GM12864 (cell line): ENCODE results near the gene ALKBH5.

Experiments used
- DNase-seq: peaks from one replicate; pipeline ENCODE4 v3.0.0-alpha.2; 2011; ENCODE audit warnings: low read depth
- H3K4me3 ChIP-seq: 2 replicates; pipeline ENCODE4 v1.5.1; 2011; ENCODE audit warnings: mild to moderate bottlenecking, low read depth, low read length, control low read depth
- CTCF ChIP-seq: IDR thresholded peaks from 2 replicates; pipeline ENCODE4 v1.5.1; 2011; ENCODE audit warnings: low read depth, mild to moderate bottlenecking, moderate library complexity, low read length, control low read depth, inconsistent platforms; ENCODE audit errors: missing control alignments

ALKBH5 gene

GRCh38 chr17:18185391-18185790 lies 1.8 kb downstream of the ALKBH5 start:
- no peak for DNase-seq
- no peak for TF ChIP-seq CTCF
- H3K4me3 ChIP-seq: peak overlapping the region; percentile 74

DNA sequence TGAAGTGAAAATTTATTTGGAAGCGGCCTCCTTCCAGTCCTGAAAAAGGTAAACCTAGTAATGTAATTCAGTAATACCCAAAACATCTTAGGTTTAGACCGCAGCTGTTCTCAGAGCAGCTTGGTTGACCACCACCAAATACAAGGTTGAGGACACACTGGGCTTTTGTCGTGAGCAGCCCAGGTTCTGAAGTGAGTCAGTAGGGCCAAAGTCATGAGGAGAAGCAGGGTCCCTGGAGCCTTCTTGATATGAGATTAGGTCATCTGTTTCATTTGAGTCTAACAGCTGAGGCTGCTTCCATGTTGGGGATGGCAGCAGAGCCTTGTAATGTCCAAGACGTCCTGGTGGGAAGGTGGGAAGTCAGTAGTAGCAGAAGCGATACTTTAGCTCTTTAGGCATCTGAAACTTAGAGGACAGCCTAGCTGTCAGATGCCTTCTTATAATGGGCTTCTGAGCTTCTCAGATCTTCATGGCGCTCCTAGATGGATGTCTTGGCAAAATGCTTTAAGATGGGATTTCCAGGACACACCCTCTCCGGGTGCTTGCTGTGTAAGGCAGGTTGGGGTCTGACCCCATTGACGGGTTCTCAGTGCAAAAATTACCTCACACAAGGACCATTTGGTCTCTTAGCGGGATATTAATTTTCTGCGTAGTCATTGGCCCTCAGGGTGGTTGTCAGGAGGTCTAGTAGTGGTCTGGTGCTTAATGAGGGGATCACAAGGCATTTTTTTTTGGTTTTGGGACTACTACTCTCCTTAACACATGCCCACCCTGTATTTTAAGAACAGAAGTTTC lies 2.4 kb downstream of the ALKBH5 start:
- TF ChIP-seq CTCF: no peak
- H3K4me3 ChIP-seq: peak overlapping the region; percentile 74
- DNase-seq: no peak

GRCh38 chr17:18186627-18186982 lies 3.0 kb downstream of the ALKBH5 start:
- no peak for DNase-seq
- peak overlapping the region; percentile 74 for H3K4me3 ChIP-seq
- no peak for TF ChIP-seq CTCF

GRCh38 chr17:18187226-18187625 lies 3.6 kb downstream of the ALKBH5 start:
- DNase-seq: no peak
- no peak for TF ChIP-seq CTCF
- peak overlapping the region; percentile 74 for H3K4me3 ChIP-seq

DNA sequence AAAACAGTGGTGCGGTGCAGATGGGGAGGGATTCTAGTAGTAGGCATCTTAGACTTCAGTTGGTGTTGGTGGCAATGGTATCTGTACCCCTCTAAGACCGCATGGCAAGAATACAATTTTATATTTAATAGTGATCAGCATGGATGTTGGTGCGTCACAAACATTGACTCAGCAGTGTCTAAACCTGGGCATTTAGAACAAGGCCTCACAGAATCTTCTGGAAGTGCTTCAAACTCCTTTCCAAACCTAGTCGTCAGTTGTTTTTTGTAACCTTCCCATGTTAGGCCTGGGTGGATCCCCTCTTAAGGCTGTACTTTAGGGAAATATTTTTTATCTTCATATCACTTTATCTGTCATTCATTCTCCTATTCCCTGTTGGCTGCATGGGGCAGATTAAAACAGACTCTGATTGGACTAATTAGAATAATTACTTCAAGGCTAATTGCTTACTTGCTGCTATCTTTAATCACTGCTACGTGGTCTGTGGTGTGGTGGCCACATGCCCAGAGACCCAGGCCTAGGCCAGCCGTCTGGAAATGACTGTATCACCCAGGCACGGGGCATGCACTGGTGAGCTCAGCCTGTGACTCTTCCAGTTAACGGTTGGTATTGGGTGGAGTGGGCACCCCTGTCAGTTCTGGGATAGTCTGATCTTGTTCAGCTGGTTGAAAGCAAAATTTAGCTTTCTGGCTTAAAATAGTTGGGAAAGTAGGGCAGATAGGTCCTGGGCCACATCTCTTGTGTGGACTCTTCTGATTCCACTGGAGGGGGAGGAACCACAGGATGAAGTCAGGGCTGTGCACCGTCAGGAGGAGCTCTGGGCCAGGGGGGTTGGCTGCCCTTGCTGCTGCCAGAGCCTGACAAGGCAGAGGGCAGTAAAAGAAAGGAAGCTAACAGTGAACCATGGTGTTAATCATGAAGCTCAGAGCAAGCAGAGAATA lies 4.5 kb downstream of the ALKBH5 start:
- no peak for DNase-seq
- peak overlapping the region; percentile 74 for H3K4me3 ChIP-seq
- TF ChIP-seq CTCF: no peak

DNA sequence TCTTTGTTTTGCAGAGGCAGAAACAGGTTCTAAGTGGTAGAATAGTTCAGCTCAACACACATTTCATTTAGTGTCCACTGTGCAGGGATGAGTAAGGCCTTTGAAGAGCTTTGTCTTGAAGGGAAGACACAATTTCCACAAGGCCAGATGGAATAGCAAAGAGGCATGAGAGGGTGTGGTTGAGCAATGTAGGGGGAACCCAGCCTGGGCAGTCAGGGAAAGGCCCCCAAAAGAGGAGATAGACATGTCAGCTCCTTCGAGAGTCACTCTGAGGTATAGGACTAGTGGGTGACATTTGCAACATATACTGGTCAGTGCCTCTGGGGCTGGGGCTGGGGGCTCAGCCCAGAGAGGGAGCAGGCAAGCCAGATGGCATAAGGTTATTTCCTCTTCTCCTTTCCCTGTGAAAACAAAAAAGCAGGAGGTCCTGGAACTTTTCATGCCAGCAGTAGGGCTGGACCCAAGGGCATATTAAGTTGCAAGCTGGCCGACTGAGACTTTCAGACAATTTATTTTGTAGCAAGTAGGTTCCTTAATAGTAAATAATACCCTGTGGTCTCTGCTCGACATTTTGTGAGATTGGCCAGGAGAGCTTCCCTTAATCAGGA lies 7.1 kb downstream of the ALKBH5 start:
- DNase-seq: no peak
- H3K4me3 ChIP-seq: no peak overlapping the region
- no peak for TF ChIP-seq CTCF
